HG03558 (cell line): ENCODE results near the gene SOX15.
"Not testable (repeated sequence)": the region's sequence is repeated elsewhere in the genome, so short reads cannot be mapped to it uniquely, and the experiment has no call there.

Experiments
- ATAC-seq: cut with Tn5 transposase; IDR thresholded peaks from one replicate; pipeline ENCODE4 v1.9.1; 2021; ENCODE audit warnings: moderate number of reproducible peaks; ENCODE audit not compliant: unreplicated experiment; ENCODE audit errors: extremely low read depth

SOX15 gene

DNA sequence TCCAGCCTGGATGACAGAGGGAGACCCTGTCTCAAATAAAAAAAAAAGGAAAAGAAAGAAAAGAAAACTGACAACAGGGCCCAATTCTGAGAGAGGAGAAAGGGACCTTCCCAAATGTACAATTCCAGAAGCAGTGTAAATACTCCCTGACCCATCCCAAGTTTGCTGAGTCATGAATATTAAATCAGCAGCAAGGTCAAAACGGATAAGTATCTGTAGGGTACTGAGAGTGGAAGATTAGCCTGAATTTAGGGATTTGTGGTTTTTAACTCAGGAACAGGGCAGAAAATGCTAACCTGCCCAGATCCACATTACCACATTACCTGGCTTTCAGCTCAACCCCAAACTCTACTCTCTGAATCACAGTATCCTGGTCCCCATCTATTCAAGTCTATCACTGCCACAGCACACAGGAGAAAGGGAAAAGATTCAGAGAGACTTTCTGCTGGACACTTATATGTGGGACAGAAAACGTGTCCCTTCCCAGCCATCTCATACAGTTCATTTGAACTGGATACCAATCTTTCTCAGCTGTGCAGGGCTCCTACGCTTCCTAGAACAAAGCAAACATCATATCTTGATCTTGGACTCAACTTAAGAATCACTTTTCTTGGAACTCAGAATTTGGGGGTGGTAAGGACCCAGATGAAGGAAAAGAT is 21.9 kb upstream of the SOX15 start:
- no peak for ATAC-seq

DNA sequence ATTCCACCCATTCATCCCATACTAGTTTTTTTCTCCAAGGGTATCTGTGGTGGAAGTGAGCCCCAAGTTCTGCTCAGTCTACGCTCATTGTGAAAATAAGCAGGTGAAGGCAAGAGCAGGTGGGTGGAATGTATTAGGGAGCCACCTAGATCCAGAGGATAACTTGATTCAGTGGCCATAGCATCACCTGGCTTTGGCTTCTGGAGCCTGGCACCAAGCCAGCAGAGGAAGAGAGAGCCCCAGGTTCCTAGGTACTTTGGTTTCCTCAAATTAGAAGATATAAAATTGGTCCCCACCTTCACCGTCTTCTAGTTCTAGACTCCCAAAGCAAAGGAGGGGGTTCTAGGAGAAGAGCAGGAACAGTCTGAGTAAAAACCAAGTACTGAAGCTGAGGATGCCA is 20.7 kb upstream of the SOX15 start:
- ATAC-seq, result no peak

DNA sequence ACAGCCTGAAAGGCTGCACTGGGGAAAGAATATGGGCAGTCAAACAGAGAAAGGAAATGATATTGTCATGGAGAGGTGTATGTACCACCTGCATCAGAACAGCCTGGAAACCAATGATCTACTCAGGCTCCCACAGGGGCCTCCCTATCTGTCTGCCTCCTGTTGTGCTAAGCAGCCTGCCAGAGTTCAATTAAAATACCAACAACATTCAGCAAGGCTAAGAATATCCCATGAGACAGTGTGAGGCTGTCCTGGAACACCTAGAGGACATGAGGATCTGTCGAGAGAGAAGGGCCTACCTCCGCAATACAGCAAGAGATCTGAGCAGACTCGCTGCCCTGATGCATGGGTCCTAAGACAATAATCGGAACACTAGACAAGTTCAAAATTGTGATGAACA is 16.4 kb upstream of the SOX15 start:
- ATAC-seq, result no peak

DNA sequence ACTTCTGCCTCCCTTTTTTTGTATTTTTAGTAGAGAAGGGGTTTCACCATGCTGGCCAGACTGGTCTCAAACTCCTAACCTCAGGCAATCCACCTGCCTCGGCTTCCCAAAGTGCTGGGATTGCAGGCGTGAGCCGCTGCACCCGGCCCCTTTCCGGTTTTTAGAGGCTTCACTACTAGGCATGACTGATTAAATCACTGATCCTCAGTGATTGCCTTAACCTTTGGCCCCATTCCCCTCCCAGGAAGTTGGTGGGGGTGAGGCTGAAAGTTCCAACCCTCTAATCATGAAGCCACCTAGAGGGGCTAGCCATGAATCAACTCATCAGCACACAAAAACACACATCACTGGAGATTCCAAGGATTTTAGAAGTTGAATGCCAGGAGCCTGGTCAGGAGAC is 7.7 kb upstream of the SOX15 start:
- ATAC-seq, result not testable (repeated sequence)

DNA sequence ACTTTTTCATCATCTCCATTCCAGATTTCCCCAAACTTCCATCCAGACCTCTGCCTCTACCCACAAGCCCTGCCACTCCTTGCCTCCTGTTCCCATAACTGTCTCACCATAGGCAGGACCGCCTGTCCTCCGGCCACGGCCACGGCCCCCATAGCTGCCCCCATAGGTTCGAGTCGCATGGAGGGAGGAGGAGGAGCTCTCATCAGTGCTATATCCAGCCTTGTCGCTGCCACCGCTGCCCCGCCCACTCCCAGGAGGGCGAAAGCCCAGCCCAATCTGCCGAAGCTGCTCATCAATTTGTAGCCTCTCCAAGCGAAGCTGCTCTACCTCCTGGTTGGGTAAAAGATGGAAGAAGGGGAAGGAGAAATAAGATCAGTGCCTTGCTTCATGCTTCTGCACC is 3.4 kb upstream of the SOX15 start:
- no peak for ATAC-seq

DNA sequence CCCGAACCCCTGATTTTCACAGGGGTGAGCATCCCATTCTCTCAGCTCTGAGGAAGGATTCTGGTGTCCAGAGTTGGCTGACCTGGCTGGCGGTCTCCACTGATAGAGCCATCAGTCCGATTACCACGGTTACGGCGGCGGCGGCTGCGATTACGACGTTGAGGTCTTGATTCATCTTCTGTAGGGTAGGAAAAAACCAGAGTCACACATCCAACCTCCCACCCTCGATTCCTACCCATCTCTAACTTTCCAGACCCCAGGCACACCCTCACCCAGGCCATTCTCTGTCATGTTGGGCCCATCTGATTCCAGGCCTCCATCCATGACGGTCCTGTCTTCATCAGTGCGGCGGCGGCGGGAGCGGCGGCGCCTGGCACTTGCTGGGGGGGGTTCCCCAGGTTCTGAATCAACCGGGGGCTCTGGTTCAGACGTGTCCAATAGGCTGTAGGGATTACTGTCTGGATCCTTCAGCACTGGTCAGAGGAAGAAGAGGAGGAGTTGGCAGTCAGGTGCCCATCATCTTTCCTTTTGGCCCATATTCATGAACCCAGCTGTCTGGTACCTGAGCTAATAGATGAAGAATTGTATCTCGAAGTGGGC is 2.6 kb upstream of the SOX15 start:
- no peak for ATAC-seq

DNA sequence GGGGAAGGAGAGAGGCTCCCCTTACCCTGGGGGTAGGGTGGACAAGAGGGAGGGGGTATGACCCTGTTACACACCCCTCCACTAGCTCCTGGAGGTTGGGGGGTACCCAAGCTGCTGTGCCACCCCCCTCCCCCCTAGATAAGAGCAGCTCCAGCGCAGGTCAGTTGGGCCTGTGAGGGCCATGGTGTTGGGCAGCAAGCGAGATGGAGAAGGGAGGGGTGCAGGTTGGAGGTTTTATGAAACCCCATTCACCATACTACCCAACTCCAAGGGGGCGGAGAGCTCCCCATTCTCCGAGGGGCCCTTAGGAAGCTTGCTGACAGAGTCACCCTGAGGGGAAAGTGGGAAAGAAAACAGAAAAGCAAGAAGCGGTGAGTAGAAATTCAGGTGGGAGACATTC is 1.7 kb upstream of the SOX15 start:
- no peak for ATAC-seq

DNA sequence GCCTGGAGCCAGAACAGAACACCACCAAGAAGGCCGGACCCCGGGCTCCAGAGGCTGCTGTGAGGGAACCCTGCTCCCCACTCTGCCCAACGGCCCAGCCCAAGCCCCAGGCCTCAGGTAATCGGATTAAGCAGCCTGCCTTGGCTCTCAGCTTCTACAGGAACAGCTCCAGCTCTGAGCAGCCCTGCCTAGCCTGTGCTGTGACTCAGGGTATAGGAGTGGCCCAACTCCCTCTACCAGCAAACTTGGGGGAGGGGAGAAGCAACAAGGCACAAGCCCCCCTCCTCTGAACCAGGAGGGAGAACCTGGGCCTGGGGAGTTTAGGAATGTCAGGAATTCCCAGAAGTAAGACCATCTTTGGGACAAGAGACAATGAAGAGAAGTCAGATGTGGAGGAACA is 849 bp upstream of the SOX15 start:
- no peak for ATAC-seq

DNA sequence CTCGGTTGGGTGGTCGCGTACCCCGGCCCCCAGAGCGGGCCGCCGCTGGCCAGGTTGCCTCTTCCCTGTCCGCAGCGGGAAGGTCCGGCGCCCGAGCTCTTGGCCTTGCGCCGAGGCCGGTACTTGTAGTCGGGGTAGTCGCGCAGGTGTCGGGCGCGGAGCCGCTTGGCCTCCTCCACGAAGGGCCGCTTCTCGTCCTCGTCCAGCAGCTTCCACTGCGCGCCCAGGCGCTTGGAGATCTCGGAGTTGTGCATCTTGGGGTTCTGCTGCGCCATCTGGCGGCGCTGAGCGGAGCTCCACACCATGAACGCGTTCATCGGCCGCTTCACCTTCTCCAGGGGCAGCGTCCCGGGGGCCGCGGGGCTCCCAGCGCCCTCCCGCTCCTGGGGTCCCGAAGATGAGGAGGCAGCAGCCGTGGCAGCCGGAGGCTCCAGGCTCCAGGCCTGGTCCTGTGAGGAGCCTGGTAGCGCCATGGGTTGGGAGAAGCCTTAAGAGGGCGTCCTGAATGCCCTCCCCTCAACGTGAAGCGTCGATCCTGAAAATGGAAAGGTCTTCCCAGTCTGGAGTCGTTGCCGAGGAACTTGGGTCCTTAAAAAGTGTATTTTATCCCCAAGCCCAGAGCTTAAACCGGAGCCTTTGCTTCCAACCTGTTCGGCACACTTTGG is 558 bp downstream of the SOX15 start:
- ATAC-seq, result no peak

DNA sequence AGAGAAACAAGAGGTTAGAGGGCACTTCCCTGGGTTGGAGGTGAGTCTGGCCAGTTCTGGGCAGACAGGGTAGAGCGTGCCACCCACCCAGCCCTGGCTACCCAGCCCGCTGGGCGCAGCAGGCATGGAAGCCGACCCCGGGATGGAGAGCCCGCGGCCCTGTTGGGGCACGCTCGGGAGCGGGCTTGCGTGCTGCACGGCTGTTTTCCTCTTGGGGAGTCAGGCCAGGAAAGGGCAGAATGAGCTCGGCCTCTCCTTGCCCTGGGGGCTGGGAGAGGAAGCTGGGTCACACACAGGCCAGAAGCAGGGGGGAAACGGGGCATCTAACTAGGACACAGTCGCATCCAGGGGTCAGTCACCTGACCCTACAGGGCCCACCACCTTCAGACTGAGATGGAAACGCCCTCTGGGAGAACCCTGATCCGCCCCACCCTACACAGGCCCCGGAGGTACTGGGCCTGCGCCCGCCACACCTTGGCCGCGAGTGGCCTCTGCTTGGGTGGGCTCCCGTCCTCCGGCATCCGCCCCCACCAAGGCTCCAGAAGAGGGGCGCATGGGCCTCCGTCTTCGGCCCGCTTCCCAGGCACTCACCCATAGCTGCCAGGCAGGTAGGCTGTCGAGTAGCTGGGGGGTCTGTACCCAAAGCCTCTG is 1.2 kb downstream of the SOX15 start:
- ATAC-seq, result no peak

DNA sequence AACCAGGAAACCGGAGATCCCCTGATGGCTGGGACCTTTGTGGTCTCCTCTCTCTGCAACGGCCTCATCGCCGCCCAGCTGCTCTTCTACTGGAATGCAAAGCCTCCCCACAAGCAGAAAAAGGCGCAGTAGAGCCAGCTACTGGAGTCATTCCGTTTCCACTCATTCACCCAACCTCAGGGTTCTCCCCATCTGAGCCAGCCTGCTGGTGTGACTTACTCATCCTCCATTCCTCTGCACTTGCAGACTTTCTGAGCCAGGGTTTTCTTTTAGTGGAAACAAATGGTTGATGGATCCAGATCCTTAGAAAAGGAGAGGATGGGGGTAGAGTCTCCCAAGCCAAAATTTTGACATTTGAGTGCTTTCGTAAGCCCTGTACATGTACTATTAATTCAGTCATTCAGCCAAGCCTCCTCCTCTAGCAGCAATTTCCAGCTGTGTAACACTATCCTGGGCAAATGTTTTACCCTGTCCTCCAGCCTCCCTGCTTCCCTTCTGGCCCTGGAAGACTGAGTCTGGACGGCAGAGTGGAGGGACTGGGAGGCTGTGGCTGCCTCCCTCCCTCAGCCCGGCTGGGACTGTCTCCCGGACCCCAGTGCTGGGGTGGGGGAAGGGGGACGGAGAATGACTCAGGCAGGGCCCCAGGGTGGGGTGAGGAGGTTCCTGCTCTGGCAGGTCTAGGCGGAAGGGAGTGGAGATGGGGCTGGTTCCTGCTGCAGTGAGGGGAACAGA is 2.3 kb downstream of the SOX15 start:
- no peak for ATAC-seq

DNA sequence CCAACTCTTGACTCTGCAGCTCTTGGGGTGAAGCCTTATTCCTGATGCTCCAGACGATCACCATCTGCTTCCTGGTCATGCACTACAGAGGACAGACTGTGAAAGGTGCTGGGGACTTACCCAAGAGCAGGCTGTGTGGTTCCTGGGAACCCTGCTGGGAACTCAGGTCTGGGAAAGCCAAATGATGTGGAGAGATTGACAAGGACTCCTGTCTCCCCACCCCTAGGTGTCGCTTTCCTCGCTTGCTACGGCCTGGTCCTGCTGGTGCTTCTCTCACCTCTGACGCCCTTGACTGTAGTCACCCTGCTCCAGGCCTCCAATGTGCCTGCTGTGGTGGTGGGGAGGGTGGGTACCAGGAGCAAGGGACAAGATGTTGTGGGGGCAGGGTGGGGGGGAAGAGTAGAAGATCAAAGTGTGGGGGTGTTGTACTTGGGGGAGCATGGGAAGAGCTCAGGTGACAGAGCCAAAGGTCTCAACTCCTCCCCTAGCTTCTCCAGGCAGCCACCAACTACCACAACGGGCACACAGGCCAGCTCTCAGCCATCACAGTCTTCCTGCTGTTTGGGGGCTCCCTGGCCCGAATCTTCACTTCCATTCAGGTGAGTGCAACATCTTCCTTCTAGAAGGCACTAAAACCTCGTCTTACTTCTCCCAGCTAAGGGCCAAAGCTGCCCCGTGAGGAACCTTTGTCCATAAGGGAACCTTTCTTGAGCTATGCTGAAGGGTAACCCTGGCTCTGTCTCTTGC is 3.0 kb downstream of the SOX15 start:
- ATAC-seq, result no peak

DNA sequence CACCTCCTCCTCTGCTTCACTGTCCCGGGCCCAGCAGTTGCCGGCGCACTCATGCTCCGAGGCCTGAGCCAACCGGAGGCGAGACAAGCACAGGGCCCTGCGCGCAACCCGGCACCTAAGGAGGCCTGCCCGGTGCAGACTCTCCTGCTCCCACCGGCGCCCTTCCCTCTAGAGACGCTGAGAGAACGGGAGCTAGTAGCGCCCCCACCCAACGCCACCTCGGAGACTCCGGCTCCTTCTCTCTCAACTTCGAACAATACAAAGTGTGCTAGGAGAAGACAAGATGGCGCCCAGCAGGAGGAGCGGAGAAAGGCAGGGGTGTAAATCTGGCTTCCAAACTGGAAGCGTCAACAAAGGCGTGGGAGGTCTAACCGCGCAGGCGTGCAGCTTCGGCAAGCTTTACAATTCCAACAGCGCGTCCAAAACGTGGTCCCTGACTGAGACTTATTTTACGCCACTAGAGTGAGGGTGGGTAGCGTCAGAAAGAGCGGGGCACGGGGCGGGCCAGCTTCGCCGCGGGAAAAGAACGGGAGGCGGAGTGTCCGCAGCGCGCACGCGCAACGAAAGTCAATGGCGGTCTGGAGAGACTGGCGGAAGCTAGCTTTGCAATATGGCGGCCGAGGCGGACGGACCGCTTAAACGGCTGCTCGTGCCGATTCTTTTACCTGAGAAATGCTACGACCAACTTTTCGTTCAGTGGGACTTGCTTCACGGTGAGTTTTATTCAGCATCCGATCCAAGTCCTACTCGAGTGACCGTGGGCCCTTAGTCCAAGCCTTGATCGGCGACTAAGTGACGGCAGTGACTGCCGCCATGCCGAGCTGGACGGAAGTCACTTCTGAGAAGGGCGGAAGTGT is 6.4 kb downstream of the SOX15 start, which contains the start of gene MPDU1:
MPDU1 (plus strand) TSS at position 600 of the 857 bp plus-strand sequence; CDS start at position 611, 11 bp downstream.
- no peak for ATAC-seq

DNA sequence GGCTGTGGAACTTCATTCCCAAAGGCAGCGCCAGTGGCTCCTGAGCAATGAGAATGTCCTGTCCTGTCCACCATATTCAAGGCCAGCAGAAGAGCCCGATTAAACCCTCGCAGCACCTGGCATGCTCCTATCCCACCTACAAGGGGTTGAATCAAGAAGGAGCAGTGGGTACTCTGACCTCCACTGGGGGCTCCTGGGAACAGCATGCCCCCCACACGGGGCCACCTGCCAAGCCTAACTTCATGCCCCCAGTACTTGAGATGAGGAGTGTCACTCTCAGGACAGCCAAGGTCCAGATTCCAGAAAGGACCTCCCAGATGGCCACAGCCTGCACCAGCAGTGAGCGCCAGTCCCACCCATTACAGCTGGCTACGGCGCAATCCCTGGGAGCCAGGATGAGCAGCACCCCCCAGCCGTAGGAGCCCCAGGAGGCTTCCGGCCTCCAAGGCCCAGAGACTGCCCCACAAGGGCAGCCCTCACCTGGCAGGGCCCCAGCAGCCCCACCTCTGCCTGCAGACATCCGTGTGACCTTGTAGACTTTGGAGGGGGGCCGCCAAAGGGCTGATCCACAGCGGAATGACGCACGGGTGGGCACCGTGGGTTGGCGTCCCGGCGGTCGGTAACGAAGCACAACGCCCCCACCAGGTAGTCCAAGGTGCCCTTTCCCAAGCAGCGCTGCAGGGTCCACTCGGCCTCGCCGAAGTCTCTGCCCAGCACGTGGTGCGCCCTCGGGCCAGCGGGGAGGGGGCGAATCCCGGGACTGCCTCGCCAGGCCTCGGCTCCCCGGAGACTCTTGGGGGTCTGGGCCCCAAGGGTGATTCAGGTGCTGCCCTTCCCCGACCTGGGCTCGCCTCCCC is 7.3 kb downstream of the SOX15 start:
- no peak for ATAC-seq

DNA sequence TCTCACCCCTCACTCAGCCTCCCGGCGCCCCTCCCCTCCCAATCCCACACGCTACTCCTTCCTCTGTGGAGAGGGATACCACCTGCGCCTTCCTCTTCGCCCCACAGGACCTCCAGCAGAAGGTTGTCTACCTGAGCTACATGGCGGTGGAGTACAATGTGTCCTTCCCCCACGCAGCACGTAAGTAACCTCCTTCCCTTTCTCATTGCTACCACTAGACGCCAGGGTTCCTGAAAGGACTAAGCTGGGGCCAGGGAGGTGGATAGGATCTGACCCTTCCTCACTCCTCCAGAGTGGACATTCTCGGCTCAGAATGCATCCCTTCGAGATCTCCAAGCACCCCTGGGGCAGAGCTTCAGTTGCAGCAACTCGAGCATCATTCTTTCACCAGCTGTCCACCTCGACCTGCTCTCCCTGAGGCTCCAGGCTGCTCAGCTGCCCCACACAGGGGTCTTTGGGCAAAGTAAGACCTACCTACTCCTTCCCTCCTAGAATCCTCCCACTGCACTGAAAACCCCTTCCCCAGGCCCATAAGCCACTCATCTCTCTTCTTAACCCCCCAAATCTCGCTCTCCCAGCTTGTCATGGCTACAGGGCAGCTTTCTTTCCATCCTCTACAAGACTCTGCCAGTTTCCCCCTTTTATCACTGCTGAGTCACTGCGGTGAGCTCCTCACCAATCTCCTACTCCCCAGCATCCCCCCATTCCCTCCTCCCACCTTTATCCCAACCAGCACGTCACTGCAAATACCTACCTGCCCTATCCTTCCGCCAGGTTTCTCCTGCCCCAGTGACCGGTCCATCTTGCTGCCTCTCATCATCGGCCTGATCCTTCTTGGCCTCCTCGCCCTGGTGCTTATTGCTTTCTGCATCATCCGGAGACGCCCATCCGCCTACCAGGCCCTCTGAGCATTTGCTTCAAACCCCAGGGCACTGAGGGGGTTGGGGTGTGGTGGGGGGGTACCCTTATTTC is 9.0 kb downstream of the SOX15 start:
- ATAC-seq, result no peak

DNA sequence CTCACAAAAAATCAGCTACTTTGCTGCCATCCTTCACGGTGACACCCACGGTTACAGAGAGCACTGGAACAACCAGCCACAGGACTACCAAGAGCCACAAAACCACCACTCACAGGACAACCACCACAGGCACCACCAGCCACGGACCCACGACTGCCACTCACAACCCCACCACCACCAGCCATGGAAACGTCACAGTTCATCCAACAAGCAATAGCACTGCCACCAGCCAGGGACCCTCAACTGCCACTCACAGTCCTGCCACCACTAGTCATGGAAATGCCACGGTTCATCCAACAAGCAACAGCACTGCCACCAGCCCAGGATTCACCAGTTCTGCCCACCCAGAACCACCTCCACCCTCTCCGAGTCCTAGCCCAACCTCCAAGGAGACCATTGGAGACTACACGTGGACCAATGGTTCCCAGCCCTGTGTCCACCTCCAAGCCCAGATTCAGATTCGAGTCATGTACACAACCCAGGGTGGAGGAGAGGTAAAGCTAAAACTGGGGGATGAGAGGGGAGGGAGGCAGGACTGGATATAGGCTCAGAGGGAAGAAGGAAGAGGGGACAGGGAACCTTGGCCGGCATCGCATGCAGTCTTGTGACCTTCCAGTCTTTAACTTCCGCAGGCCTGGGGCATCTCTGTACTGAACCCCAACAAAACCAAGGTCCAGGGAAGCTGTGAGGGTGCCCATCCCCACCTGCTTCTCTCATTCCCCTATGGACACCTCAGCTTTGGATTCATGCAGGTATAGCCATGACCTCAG is 9.9 kb downstream of the SOX15 start:
- no peak for ATAC-seq
